Ascending aorta (tissue), 2 donors: ENCODE measurements around the gene RYR1. TPM values are rescaled to one million over a fixed set of nuclear protein-coding genes. Genes with fewer than 3 reads are reported as not detected.
"Not testable (repeated sequence)": the region's sequence is repeated elsewhere in the genome, so short reads cannot be mapped to it uniquely, and the experiment has no call there.

ENCODE experiments used
- DNase-seq, 2 donors: peaks; one replicate each; pipeline ENCODE4 v3.0.0-alpha.2; 2019; ENCODE audit warnings: low spot score in 2 of 2
- H3K27ac ChIP-seq, 2 donors: fragments of 200-600 bp; sonication (generic); one replicate each; pipeline ENCODE4 v1.5.1; 2016 to 2017; ENCODE audit warnings: mild to moderate bottlenecking in 1 of 2
- H3K27me3 ChIP-seq: fragments of 200-600 bp; sonication (generic); one replicate; pipeline ENCODE4 v1.5.1; 2017
- H3K36me3 ChIP-seq, 2 donors: fragments of 200-600 bp; sonication (generic); one replicate each; pipeline ENCODE4 v1.5.1; 2016
- H3K4me1 ChIP-seq, 2 donors: fragments of 200-600 bp; sonication (generic); one replicate each; pipeline ENCODE4 v1.5.1; 2016 to 2017; ENCODE audit warnings: mild to moderate bottlenecking in 1 of 2
- H3K4me3 ChIP-seq, 2 donors: fragments of 200-600 bp; sonication (generic); one replicate each; pipeline ENCODE4 v1.5.1; 2016 to 2017; ENCODE audit warnings: mild to moderate bottlenecking in 1 of 2
- H3K9me3 ChIP-seq, 2 donors: fragments of 200-600 bp; sonication (generic); one replicate each; pipeline ENCODE4 v1.5.1; 2016
- CTCF ChIP-seq, 3 experiments: fragments of 200-600 bp in 2 of 3; fragments of 450-650 bp in 1 of 3; sonication (generic) in 2 of 3; IDR thresholded peaks; one replicate each; pipeline ENCODE4 v1.5.1; 2016 to 2019; ENCODE audit warnings: antibody characterized with exemption in 3 of 3, mild to moderate bottlenecking in 1 of 3, moderate library complexity in 1 of 3
- intact Hi-C: fragments of 100-400 bp; cut with DNase I; formaldehyde crosslinking; loops from one replicate; pipeline ENCODE4 v1.15.1; 2023
- total RNA-seq: library from RNA; depleted of rRNA; stranded (reverse); fragments of >200 nt; gene quantifications from one replicate; pipeline ENCODE4 v1.1.0, GENCODE V29; 2016

RYR1 gene
- total RNA-seq, 1 donor from 2014 or later, result 1.5 TPM

GRCh38 chr19:38618590-38619360 is 185.3 kb downstream of the RYR1 start, which contains the start of gene EIF3K:
TSS of gene EIF3K (plus strand) at chr19:38619188. CDS start at chr19:38619269, 81 bp downstream.
- no peaks in the 10 kb centered on the region for H3K9me3 ChIP-seq
- H3K27me3 ChIP-seq, result no peaks in the 10 kb centered on the region
- no peak for TF ChIP-seq CTCF (IDR thresholded peaks at IDR 0.05)
- peaks cover 26 to 31% of the 10 kb centered on the region in 2 donors for H3K36me3 ChIP-seq
- peaks cover 9 to 10% of the 10 kb centered on the region in 2 donors for H3K4me1 ChIP-seq
- H3K27ac ChIP-seq, result peak within 1 kb of the TSS; percentile 87 to 88
- DNase-seq, result peak; percentile 97 to 99
- intact Hi-C loops, result loop anchor here (1.0 to 5.0 kb wide), 7 partner anchors 28 to 281 kb away; partner anchors contain the start of genes ACTN4, ECH1, GGN and NFKBIB
- H3K4me3 ChIP-seq, result peak within 1 kb of the TSS; percentile 75 to 91

GRCh38 chr19:38619361-38620174 is 186.1 kb downstream of the RYR1 start:
- no peaks in the 10 kb centered on the region for H3K9me3 ChIP-seq
- peaks cover 9 to 10% of the 10 kb centered on the region in 2 donors for H3K4me1 ChIP-seq
- H3K27ac ChIP-seq, result peak overlapping the region; percentile 87 to 88
- DNase-seq, result no peak
- TF ChIP-seq CTCF (IDR thresholded peaks at IDR 0.05), result no peak
- intact Hi-C loops, result loop anchor here (1.0 to 5.0 kb wide), 7 partner anchors 27 to 280 kb away; partner anchors contain the start of genes ACTN4, ECH1, GGN and NFKBIB
- H3K27me3 ChIP-seq, result no peaks in the 10 kb centered on the region
- H3K4me3 ChIP-seq, result peak overlapping the region; percentile 75 to 91
- H3K36me3 ChIP-seq, result peaks cover 34 to 39% of the 10 kb centered on the region in 2 donors

GRCh38 chr19:38624822-38625221 is 191.3 kb downstream of the RYR1 start:
- Histone ChIP-seq H3K4me3 (no peak overlapping the region), H3K27ac (no peak overlapping the region), H3K4me1 (peaks cover 6% of the 10 kb centered on the region in 2 donors), H3K27me3 (no peaks in the 10 kb centered on the region), H3K9me3 (no peaks in the 10 kb centered on the region), H3K36me3 (peaks cover 84 to 90% of the 10 kb centered on the region in 2 donors)
- no peak for DNase-seq
- intact Hi-C loops, result no loop called here
- TF ChIP-seq CTCF (IDR thresholded peaks at IDR 0.05), result no peak

- H3K27ac ChIP-seq, result no peak overlapping the region
- no peak overlapping the region for H3K4me3 ChIP-seq
- intact Hi-C loops, result no loop called here
- H3K27me3 ChIP-seq, result no peaks in the 10 kb centered on the region
- no peaks in the 10 kb centered on the region for H3K4me1 ChIP-seq
- no peak for DNase-seq
- TF ChIP-seq CTCF (IDR thresholded peaks at IDR 0.05), result no peak
- no peaks in the 10 kb centered on the region for H3K9me3 ChIP-seq
- peaks cover 73 to 95% of the 10 kb centered on the region in 2 donors for H3K36me3 ChIP-seq
Observed at GRCh38 chr19:38626401-38626800, 192.9 kb downstream of the RYR1 start.

GRCh38 chr19:38629568-38629967 is 196.1 kb downstream of the RYR1 start:
- H3K36me3 ChIP-seq, result peaks cover 50 to 86% of the 10 kb centered on the region in 2 donors
- no peak overlapping the region for H3K27ac ChIP-seq
- H3K4me3 ChIP-seq, result no peak overlapping the region
- H3K4me1 ChIP-seq, result no peaks in the 10 kb centered on the region
- no peaks in the 10 kb centered on the region for H3K9me3 ChIP-seq
- DNase-seq, result no peak
- TF ChIP-seq CTCF (IDR thresholded peaks at IDR 0.05), result no peak
- intact Hi-C loops, result no loop called here
- no peaks in the 10 kb centered on the region for H3K27me3 ChIP-seq

GRCh38 chr19:38631301-38631700 is 197.8 kb downstream of the RYR1 start:
- H3K9me3 ChIP-seq, H3K27me3 ChIP-seq, DNase-seq, intact Hi-C loops, H3K4me3 ChIP-seq, H3K27ac ChIP-seq, H3K4me1 ChIP-seq: not testable (repeated sequence)
- peaks cover 40 to 82% of the 10 kb centered on the region in 2 donors for H3K36me3 ChIP-seq

GRCh38 chr19:38631811-38632475 is 198.5 kb downstream of the RYR1 start:
- H3K9me3 ChIP-seq, H3K4me3 ChIP-seq, H3K27me3 ChIP-seq, H3K27ac ChIP-seq, H3K4me1 ChIP-seq, DNase-seq, intact Hi-C loops: not testable (repeated sequence)
- peaks cover 35 to 81% of the 10 kb centered on the region in 2 donors for H3K36me3 ChIP-seq
